HS-5 (cell line): ENCODE data around the gene TRAPPC2B.
"Not testable (repeated sequence)": the region's sequence is repeated elsewhere in the genome, so short reads cannot be mapped to it uniquely, and the experiment has no call there.

Experiments
- DNase-seq: peaks from one replicate; pipeline ENCODE4 v3.0.0-alpha.2; 2012; ENCODE audit warnings: low read depth

Gene TRAPPC2B

GRCh38 chr19:57374647-57375046, 11.3 kb downstream of the TRAPPC2B start:
- DNase-seq: not testable (repeated sequence)

GRCh38 chr19:57376151-57376550, 12.8 kb downstream of the TRAPPC2B start:
- DNase-seq: no peak

GRCh38 chr19:57377498-57378146, 14.3 kb downstream of the TRAPPC2B start:
- DNase-seq: no peak

- DNase-seq: no peak
These were observed 17.6 kb downstream of the TRAPPC2B start for GRCh38 chr19:57380923-57381322.

GRCh38 chr19:57382806-57383488, 19.6 kb downstream of the TRAPPC2B start:
- DNase-seq: no peak

GRCh38 chr19:57389194-57389729, 25.9 kb downstream of the TRAPPC2B start:
- DNase-seq: no peak

- DNase-seq: peak; percentile 93
These were observed 26.6 kb downstream of the TRAPPC2B start, which contains the start of gene ZNF548 for GRCh38 chr19:57389730-57390598. ZNF548 (plus strand) TSS chr19:57389854; CDS start chr19:57390100, 246 bp downstream.

- DNase-seq: no peak
These were observed 32.4 kb downstream of the TRAPPC2B start for GRCh38 chr19:57395710-57396109.

GRCh38 chr19:57398868-57399267, 35.5 kb downstream of the TRAPPC2B start:
- DNase-seq: no peak

- no peak for DNase-seq
These were observed 40.6 kb downstream of the TRAPPC2B start for GRCh38 chr19:57403737-57404563.

- DNase-seq: no peak
These were observed 43.3 kb downstream of the TRAPPC2B start for GRCh38 chr19:57406516-57407123.

- DNase-seq: peak; percentile 72
These were observed 47.7 kb downstream of the TRAPPC2B start, which contains the start of gene ZNF17 for GRCh38 chr19:57410877-57411671. ZNF17 (plus strand) TSS chr19:57411161; CDS start chr19:57413616, 2,455 bp downstream.
